Measurements from ENCODE around the gene CEP128. TPM values are rescaled to one million over a fixed set of nuclear protein-coding genes. Genes with fewer than 3 reads are reported as not detected.

The CEP128 gene
- polyA plus RNA-seq, 1 donor = 3.4 TPM

DNA sequence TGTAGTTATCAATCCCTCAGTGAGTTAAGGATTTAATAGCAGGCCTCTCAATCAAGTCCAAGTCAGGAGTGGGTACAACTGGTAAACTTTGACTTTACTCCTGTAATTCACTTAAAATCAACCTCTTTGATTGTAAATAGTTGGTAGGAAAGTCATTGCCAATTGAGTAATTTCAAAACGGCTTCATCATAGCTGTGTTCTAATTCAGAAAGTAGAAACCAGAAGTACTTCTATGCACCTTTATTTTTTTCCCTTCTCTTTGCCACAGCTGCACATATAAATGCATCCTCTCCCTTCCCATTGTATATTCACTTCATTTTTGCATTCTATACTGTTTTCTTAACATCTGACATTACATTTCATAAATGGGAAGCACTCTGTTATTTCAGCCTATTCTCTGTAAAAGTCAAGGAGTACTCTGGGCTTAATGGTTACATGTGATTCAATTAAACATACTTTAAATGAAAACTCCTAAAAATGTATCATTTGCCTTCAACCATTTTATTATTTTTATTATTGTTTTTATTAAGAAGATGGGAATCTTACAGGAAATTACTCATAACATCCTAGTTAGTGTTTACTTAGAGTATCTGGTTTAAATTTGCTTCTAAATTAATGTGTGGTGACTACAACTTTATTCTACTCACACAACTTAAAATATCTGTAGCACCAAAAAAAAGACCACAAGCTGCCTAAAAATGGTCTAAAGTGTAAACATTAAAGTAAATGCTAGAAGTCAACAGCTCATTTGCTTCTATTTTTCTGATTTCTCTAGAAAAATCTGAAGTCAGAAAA is 171.2 kb downstream of the CEP128 start:
- no peak for DNase-seq

DNA sequence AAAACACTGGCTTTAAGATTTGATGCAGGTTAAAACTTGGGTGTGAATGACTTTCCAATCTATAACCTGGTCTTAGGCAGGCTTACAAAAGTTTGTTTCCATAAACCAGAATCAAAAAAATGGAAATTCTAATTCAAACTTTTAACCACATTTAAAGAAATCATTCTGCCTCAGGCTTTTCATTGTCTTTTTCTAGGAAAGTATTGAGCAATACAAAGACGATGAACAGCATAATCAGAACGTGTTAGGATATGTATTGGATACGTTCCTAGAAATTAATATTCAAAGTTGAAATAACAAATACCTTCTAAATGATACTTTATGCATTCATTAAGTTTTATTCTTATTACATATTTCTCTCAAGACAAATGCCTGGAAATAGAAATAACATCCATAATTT is 172.9 kb downstream of the CEP128 start:
- DNase-seq = no peak

DNA sequence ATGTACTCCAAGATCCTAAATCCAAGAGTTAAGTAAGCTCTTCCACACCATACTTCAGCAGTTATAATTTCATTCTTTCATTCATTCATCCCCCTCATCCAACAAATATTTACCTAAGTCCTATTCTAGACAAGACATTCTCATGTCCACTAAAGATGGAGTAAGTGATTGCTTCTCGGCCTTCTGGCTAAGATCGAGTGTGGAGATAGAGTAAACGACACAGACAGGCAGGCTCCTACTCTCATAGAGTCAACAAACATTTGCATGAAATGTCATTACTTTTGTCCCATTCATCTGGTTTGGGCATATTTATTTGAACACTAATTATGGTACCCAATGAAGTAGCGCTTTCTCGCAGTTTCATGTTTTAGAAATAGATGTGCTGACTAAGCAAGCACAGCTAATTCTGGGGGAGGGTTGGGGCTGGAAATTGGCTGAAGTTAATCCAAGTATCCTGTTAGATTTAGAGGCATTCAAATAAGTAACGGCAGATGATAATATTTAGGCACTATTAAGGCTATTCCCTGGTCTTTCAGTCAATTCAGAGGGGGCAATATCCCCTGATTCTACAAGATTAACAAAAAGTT is 176.5 kb downstream of the CEP128 start:
- DNase-seq = no peak

DNA sequence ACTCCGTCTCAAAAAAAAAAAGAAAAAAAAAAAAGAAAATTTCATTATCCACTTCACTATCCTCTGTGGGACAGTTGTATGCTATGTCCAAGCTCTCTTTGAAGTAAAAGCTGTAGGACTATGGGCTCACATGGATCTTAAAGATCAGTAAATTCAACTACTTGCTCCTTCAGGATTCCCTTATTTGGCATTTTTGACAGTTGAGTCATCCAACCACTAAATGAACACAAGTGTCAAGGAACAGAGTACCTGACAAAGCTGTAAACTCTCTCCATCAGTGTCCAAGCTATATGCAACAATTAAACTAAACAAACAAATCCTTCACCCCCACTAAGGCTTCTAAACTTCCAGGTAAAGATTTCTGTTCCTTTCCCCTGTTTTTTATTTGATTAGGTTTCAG is 177.0 kb downstream of the CEP128 start:
- DNase-seq = no peak

DNA sequence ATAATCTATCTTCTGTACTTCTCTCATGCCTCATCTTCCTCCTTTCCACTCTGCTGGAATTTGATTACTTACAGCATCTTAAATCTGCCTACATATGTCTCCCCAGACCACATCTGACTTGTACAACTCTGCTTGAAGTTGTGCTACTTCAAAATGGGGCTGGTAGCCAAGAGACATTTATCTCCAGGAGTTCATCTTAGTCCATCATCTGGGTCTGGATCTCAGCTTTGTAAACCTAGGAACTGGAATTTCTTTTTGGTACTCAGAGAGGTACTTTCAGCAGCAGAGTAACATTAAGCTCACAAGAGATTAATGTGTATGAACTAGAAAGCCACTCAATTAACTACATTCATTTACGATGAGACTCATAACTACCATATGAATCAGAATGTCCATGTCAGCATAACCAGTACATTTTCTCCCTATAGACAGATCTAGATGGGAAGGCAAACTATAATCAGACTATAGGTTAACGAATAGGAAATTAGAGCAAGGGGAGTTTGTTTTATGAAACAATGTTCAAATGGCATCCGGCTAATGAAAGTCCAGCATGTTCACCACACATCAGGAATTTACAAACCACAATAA is 178.8 kb downstream of the CEP128 start:
- no peak for DNase-seq

DNA sequence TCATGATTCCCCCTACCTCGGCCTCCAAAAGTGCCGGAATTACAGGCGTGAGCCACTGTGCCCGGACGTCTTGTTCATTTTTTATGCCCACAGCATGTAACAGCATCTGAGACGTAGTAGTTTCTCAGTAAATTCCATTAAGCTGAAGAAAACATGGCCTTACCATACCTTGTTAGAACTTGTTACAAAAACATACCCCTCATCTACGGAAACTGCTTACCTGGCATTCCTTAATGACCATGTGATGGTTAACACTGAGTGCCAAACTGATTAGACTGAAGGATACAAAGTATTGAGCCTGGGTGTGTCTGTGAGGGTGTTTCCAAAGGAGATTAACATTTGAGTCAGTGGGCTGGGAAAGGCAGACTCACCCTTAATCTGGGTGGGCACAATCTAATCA is 186.8 kb downstream of the CEP128 start:
- no peak for DNase-seq

DNA sequence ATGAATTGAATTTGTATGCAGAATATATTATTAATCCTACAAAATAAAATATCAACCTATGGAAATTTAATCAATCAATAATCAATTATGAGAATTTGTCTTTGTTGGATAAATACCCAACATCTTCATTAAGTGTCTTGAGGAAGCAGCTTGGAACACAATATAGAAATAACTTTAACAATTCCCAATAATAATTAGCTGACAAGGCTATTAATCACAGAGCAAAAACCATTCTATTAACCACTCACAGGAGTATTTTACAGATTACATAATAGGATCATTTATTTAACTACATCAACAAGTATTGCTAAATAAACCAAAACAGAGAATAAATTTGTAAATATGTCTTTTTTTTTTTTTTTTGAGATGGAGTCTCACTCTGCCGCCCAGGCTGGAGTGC is 190.3 kb downstream of the CEP128 start:
- no peak for DNase-seq

DNA sequence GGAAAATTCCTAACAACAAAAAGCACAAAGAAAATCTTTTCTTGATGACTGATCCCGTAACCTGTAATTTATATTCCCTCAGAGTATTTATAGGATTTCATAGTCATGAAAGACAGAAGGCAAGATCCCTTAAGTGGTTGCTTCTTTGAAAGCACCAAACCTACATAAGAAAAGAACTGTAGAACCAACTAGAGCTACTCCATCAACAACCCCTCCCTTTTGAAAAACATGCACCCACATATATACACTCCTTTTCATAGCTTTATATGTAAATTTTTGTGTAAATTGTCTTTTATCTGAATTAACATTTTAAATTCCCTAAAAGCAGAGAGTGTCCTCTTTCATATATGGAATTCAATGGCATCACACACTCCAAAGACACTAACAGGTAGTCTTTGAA is 215.3 kb downstream of the CEP128 start:
- DNase-seq = no peak

DNA sequence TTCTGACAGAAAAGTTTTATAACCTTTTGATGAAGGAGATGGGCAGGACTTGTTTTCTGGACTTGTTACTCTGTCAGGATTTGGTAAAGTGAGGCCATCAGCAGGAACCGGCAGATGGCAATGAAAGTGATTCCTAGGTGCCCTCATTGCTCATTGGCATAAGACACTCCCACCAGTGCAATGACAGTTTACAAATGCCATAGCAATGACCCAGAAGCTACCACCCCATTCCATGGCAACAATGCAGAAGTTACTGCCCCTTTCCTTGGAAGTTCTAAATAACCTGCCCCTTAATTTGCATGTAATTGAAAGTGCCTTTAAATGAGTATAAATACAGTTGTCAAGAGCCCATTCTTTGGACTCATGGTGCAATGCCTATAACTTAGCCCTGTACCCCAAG is 222.6 kb downstream of the CEP128 start:
- DNase-seq = no peak

DNA sequence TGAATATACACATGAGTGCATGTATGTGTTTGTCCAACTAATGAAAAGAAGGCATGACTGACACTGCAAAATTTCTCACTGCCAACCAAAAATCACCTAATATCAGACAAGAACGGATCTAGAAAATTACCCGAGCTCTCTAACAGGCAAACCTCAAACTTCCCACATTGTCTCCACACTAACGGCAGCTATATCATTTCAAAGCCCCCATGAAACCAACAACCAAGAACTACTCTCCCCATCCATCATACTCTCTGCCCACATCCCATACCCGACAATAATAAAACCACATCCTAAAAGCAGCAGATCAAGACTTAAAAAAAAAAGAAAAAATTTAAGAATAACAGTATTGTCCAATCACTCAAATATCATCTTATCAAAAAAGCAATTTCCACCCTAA is 227.1 kb downstream of the CEP128 start:
- DNase-seq = no peak

DNA sequence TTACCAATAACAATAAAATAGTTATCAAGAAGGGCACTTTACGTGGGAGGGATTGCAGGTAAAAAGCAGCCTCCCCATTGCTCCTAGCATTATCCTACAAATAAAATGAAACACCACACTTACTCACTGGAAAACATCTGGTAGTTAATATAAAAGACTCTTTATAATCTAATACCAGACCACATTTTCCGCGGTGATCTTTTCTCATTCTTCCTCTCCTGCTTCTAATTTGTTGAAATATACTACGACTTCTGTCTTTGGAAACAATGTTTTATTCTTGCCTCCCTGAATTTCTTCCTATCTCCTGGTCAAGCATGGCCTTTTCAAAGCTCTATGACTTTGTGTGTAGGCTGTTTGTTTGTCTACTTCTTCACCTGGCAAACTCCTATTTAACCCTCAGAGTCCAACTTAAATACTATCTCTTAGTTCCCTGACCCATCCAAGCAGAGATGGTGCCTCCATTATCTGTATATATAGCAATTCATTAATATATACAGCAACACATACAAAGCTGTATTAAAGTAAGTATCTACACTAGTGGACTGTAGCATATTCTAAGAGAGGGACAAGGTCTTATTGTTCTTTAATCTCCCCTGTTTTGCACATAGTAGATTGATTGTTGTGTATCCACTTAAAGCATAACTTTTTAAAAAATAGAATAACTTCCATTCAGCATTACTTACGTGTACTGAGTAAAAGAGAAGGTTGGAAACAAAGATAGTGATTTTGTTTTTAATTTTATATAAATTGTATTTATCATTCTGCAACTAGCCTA is 228.3 kb downstream of the CEP128 start:
- no peak for DNase-seq

DNA sequence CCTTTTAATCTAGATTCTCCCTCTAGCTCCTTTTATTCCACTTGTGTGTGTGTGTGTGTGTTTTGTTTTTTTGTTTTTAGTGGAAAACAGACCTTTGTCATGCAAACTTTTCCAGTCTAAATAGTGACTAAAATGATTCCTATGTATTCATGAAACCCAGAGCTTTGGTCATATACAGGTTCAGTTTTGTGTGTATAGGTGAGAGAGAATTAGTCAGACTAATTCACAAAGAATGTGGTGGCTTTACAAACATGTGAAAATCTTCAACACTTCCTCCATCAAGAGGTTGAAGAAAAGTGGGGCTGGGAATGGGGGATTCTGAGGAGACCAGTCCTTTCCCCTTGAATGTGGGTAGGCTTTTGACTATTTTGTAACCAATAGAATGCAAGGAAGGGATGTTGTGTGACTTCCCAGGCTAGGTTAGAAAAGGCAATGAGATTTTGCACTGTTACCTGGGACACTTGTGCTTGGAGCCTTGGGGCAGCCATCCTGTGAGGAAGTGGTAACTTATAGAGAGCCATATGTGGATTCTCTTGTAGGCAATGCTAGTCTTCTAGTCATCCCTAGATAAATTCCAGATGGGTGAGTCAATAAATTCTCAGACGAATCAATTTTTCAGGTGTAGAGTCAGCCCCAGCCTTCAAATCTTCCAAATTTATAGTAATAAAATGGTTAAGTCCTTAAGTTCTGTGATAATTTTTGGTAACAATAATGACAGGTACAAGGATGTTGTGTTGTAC is 236.1 kb downstream of the CEP128 start:
- DNase-seq = no peak

DNA sequence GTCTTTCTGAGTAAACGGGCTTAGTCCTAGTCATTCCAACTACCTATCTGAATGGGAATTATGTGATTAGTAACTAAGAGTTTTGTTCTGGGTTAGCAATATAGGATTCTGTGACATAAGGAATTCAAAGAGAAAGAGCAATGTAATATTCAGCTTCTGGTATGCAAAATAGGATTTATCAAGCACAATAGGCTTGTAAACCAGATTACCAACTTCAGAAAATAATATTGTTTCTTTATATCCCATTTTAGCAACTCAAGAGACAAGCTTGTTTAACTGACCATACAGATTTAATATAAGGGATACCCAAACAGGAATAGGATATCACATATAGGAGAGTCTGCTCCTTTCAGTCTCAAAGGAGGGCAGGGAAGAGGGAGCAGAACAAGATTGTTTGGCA is 240.9 kb downstream of the CEP128 start:
- no peak for DNase-seq

DNA sequence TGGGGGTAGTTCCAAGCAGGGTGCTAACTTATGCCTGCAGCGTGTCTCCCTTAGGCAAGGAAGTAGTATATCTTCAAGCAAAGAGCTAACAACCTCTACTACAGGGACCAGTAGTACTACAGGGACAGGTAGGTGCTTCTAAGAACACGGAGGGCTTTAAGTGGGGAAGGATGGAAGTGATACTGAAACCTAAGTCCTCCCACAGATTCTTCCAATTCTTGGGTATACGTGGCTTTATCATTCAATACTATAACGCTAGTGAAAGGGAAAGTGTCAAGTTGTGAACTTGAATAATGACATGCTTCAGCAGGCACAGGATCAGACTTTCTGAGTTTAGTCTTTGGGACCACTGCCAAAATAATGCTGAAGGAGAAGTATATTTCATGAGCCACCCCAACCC is 241.7 kb downstream of the CEP128 start:
- DNase-seq = no peak

DNA sequence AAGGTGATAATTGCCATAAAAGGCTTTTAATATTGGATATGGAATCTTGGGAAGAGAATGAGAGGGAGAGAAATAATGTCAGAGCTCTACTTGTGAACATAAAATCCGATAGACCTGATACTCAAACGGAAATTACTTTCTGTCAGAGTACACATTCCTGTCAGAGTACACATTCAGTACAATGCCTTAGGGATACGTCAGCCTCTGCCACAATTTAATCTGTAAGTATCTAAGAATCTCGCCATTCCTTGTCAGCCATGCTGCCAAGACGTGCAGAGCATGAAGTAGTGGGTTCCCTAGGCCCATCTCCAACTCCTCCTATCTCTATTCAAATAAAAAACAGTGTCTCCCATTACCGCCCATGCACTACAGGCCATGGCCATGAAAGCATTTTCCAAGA is 242.6 kb downstream of the CEP128 start:
- DNase-seq = no peak

DNA sequence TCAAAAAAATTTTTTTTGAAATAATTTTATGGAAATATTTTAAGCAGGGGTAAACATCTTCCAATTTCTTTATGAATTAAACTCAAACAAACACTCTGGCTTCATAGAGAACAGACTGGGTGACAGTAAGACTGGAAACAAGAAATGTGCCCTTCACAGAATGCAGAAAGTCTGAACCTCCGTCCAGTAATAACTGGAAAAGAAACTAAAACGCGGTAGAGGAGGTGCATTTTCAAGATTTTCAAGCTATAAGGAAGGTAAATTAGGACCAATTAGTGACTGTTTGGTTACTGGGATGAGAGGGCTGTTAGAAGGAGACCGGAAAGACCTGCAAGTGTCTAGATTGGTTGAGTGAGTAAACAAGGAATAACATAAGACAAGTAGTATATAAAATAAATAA is 245.7 kb downstream of the CEP128 start:
- DNase-seq = no peak

DNA sequence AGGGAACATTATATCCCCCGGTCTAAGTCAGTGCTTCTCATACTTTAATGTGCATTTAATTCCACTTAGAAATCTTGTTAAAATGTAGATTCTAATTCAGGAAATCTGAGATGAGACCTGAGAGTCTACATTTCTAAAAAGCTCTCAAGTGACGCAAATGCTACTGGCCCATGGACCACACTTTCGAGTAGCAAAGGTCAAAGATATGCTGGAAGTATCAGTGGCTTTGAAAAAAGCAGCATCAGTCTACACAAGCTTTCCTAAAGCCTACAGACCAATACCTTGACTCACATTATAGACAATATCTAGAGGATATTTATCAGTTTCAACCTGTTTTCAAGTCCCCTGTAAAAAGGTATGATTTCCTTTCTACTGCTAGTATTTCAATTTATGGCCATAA is 248.6 kb downstream of the CEP128 start:
- no peak for DNase-seq

DNA sequence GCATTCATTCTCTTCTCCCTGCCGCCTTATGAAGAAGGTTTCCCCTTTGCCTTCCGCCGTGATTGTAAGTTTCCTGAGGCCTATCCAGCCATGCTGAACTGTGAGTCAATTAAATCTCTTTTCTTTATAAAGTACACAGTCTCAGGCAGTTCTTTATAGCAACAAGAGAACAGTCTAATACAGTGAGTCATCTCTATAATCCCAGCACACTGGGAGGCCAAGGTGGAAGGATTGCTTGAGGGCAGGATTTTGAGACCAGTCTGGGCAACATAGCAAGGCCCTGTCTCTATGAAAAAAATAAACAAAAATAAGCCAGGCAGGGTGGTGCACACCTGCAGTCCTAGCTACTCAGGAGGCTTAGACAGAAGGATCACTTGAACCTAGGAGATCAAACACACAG is 259.9 kb downstream of the CEP128 start:
- no peak for DNase-seq

DNA sequence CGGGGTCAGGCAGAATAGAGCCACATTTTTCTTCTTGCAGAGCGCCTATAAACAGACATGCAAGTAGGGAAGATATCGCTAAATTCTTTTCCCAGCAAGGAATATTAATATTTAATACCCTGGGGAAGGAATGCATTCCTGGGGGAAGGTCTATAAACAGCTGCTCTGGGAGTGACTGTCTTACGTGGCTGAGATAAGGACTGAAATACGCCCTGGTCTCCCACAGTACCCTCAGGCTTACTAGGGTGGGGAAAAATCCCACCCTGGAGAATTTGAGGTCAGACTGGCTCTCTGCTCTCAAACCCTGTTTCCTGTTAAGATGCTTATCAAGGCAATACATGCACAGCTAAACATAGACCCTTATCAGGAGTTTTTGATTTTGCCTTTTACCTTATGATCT is 262.3 kb downstream of the CEP128 start:
- no peak for DNase-seq

DNA sequence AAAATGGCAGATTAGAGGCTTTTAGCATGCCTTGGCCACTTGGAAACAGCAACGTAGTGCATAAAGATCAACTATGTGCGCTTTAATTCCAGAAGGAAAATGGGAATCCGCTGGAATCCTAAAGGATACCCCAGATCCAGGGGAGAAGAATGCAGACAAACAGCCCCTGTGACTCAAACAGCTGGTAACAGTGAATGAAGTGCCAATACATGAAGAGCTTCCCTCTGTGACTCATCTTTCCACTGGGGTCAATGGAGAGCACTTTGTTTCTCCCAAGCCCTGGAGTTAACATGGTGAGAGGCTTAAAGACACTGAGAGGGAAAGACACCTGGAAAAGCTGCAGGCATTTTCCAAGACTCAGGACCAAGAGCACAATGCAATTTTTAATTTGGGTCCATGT is 263.1 kb downstream of the CEP128 start:
- DNase-seq = no peak

DNA sequence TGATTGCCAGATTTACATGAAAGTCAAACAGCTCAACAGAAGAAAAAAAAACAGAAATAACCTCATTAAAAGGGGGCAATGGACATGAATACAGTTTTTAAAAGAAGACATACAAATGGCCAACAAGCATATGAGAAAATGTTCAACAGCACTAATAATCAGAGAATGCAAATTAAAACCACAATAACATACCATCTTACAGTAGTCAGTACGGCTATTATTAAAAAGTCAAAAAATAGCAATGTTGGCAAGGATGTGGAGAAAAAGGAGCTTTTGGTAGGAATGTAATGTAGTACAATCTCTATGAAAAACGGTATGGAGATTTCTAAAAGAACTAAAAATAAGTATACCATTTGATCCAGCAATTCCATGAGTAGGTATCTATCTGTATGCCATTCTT is 272.1 kb downstream of the CEP128 start:
- DNase-seq = no peak

DNA sequence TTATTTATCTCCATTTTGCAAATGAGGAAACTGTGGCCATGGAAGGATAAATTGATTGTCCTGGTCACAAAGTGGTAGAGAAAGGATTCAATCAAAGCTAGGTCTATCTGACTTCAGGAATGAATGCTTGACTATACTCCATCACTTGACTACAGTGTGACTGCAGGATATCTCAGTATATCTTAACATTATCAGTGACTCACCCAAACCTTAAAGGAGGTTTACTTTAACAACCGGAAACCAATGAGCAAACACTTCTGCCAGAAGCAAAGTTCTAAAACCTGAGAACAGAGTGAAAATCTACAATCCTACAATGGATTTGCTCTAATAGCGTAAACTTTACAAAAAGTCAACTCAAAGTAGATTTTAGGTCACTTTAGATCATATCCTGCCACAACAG is 277.0 kb downstream of the CEP128 start:
- no peak for DNase-seq

DNA sequence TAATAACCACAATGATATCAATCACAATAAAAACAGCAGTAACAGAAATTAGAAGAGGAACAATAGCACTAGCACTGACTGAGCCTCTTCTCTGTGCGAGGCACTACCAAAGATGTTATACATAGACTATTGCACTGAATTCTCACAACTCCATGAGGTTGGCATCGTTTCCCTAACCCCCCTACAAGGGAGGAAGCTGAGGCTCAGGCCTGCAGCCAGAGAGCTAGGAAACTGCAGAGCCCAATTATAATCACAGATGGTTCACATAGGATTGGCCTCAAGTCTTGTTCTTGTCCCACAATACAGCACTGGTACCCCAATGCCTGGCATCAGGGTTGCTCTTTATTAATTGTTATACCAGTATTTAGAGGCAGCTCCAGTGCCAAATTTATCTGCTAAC is 278.0 kb downstream of the CEP128 start:
- DNase-seq = no peak

All from hindlimb muscle (tissue), 1 donor.